GM19438 (cell line): ENCODE data around the gene LARGE1.

Experiments used
- ATAC-seq: cut with Tn5 transposase; IDR thresholded peaks from one replicate; pipeline ENCODE4 v1.9.1; 2021; ENCODE audit warnings: low read depth; ENCODE audit not compliant: unreplicated experiment

LARGE1 gene

GRCh38 chr22:33786149-33786548 is 134.1 kb downstream of the LARGE1 start:
- no peak for ATAC-seq

- ATAC-seq, result no peak
These were observed 134.8 kb downstream of the LARGE1 start for GRCh38 chr22:33785283-33785968.

- no peak for ATAC-seq
These were observed 138.9 kb downstream of the LARGE1 start for GRCh38 chr22:33781411-33781810.

- ATAC-seq, result no peak
These were observed 139.6 kb downstream of the LARGE1 start for GRCh38 chr22:33780531-33781136.

GRCh38 chr22:33779243-33779642 is 141.0 kb downstream of the LARGE1 start:
- ATAC-seq, result no peak

GRCh38 chr22:33776491-33776890 is 143.8 kb downstream of the LARGE1 start:
- no peak for ATAC-seq

- no peak for ATAC-seq
These were observed 145.5 kb downstream of the LARGE1 start for GRCh38 chr22:33774781-33775180.

- ATAC-seq, result no peak
These were observed 147.5 kb downstream of the LARGE1 start for GRCh38 chr22:33772745-33773144.

GRCh38 chr22:33771136-33771535 is 149.1 kb downstream of the LARGE1 start:
- ATAC-seq, result no peak

GRCh38 chr22:33770723-33771122 is 149.6 kb downstream of the LARGE1 start:
- ATAC-seq, result no peak

- no peak for ATAC-seq
These were observed 154.2 kb downstream of the LARGE1 start for GRCh38 chr22:33766091-33766490.

GRCh38 chr22:33758961-33759360 is 161.3 kb downstream of the LARGE1 start:
- no peak for ATAC-seq

- no peak for ATAC-seq
These were observed 162.3 kb downstream of the LARGE1 start for GRCh38 chr22:33757802-33758483.

- ATAC-seq, result no peak
These were observed 163.1 kb downstream of the LARGE1 start for GRCh38 chr22:33757041-33757801.

- no peak for ATAC-seq
These were observed 163.7 kb downstream of the LARGE1 start for GRCh38 chr22:33756508-33756949.

- ATAC-seq, result no peak
These were observed 171.6 kb downstream of the LARGE1 start for GRCh38 chr22:33748714-33749113.

- ATAC-seq, result no peak
These were observed 172.6 kb downstream of the LARGE1 start for GRCh38 chr22:33747576-33748180.

GRCh38 chr22:33747029-33747428 is 173.2 kb downstream of the LARGE1 start:
- ATAC-seq, result no peak

- ATAC-seq, result no peak
These were observed 173.8 kb downstream of the LARGE1 start for GRCh38 chr22:33746501-33746928.

GRCh38 chr22:33745501-33745900 is 174.8 kb downstream of the LARGE1 start:
- ATAC-seq, result no peak

GRCh38 chr22:33743756-33744155 is 176.5 kb downstream of the LARGE1 start:
- no peak for ATAC-seq
